GM12878 (cell line): ENCODE data around the gene SLC43A3. TPM values are rescaled to one million over a fixed set of nuclear protein-coding genes. Genes with fewer than 3 reads are reported as not detected.

Source experiments
- ATAC-seq: fragments of 200-7000 bp; cut with Tn5 transposase; 3 replicates; pipeline ENCODE4 v1.9.1; 2020; ENCODE audit warnings: mild to moderate bottlenecking, moderate library complexity
- BruUV-seq: library from RNA; stranded (reverse); fragments of 400-500 nt; replicated peaks from 2 replicates; lab custom pipeline; 2021; lab: Mats Ljungman, UMichigan
- CTCF ChIA-PET: fragments of 300-600 bp; sonication (Branson Sonifier 250); formaldehyde crosslinking; extraction: SDS; loops from one replicate; lab custom pipeline; 2021; ENCODE audit warnings: inconsistent platforms; lab: Yijun Ruan, JAX
- POLR2A ChIA-PET: fragments of 350-600 bp; formaldehyde crosslinking; extraction: SDS; loops from one replicate; lab custom pipeline; 2021; ENCODE audit warnings: inconsistent platforms; lab: Charles Lee
- RAD21 ChIA-PET: fragments of 300-600 bp; sonication (Branson Sonifier 250); formaldehyde crosslinking; loops from one replicate; lab custom pipeline; 2023; ENCODE audit warnings: antibody characterized with exemption; ENCODE audit not compliant: unreplicated experiment; lab: Charles Lee
- SMC1A ChIA-PET: fragments of 300-600 bp; sonication (Branson Sonifier 250); formaldehyde crosslinking; loops from one replicate; lab custom pipeline; 2023; ENCODE audit not compliant: unreplicated experiment, uncharacterized antibody; lab: Charles Lee
- DNase-seq: peaks from one replicate; pipeline ENCODE4 v3.0.0-alpha.2; 2011; ENCODE audit warnings: low read depth, low spot score
- FAIRE-seq: peaks from 3 replicates; lab custom pipeline; 2011; peaks lifted over from hg19 to GRCh38; lab: Jason Lieb, UNC
- H2AFZ ChIP-seq: 2 replicates; pipeline ENCODE4 v1.6.0; 2011; ENCODE audit warnings: low read depth, low read length, control low read depth; ENCODE audit not compliant: control insufficient read depth
- H3K27ac ChIP-seq: 2 replicates; pipeline ENCODE4 v1.5.1; 2011; ENCODE audit warnings: control low read depth; ENCODE audit not compliant: control insufficient read depth, insufficient read depth
- H3K27me3 ChIP-seq, 2 experiments: replicated peaks in 1 of 2; 2 replicates each; pipeline versions ENCODE4 v1.6.0 to v1.6.1; 2011; ENCODE audit warnings: low read length in 1 of 2; ENCODE audit not compliant: control insufficient read depth in 2 of 2, insufficient read depth in 2 of 2
- H3K36me3 ChIP-seq, 2 experiments: 2 replicates each; pipeline ENCODE4 v1.5.1; 2011; ENCODE audit warnings: low read length in 1 of 2; ENCODE audit not compliant: control insufficient read depth in 2 of 2, insufficient read depth in 2 of 2
- H3K4me1 ChIP-seq: 2 replicates; pipeline ENCODE4 v1.6.1; 2011; ENCODE audit warnings: mild to moderate bottlenecking, low read length, moderate library complexity, mixed read lengths; ENCODE audit not compliant: control insufficient read depth, insufficient read depth
- H3K4me2 ChIP-seq: 2 replicates; pipeline ENCODE4 v1.6.0; 2011; ENCODE audit warnings: control low read depth; ENCODE audit not compliant: control insufficient read depth, insufficient read depth
- H3K4me3 ChIP-seq: fragments of 200-600 bp; sonication (generic); 2 replicates; pipeline ENCODE4 v1.5.1; 2016
- H3K79me2 ChIP-seq: 2 replicates; pipeline ENCODE4 v1.6.0; 2011; ENCODE audit warnings: low read length; ENCODE audit not compliant: control insufficient read depth, insufficient read depth
- H3K9ac ChIP-seq: 2 replicates; pipeline ENCODE4 v1.8.0; 2011; ENCODE audit warnings: low read length, control low read depth, mixed read lengths; ENCODE audit not compliant: control insufficient read depth, insufficient read depth
- H3K9me3 ChIP-seq: replicated peaks from 3 replicates; pipeline ENCODE4 v1.5.1; 2011; ENCODE audit warnings: mild to moderate bottlenecking, low read length; ENCODE audit not compliant: control insufficient read depth, insufficient read depth
- H4K20me1 ChIP-seq: 2 replicates; pipeline ENCODE4 v1.6.0; 2011; ENCODE audit not compliant: control insufficient read depth, insufficient read depth
- ATF2 ChIP-seq: IDR thresholded peaks from 2 replicates; pipeline ENCODE4 v1.6.1; 2012; ENCODE audit warnings: low read length, inconsistent platforms
- CBFB ChIP-seq: IDR thresholded peaks from 2 replicates; pipeline ENCODE4 v1.6.1; 2016; ENCODE audit warnings: antibody characterized with exemption, low read depth
- CHD2 ChIP-seq: IDR thresholded peaks from 2 replicates; pipeline ENCODE4 v1.6.1; 2011; ENCODE audit warnings: low read depth, low read length, improper control_type of control experiment, borderline replicate concordance
- CTCF ChIP-seq, 3 experiments: IDR thresholded peaks in 2 of 3; conservative IDR thresholded peaks in 1 of 3; 2 replicates each; pipeline ENCODE4 v1.5.1; 2011; ENCODE audit warnings: low read depth in 3 of 3, low read length in 3 of 3, mild to moderate bottlenecking in 3 of 3, control low read depth in 2 of 3, moderate library complexity in 2 of 3, inconsistent platforms in 1 of 3, mixed read lengths in 1 of 3; ENCODE audit not compliant: control insufficient read depth in 2 of 3, insufficient read depth in 1 of 3; ENCODE audit errors: extremely low read depth in 1 of 3
- KAT2A ChIP-seq: conservative IDR thresholded peaks from 2 replicates; pipeline ENCODE4 v1.6.1; 2011; ENCODE audit warnings: low read depth, low read length; ENCODE audit not compliant: control insufficient read depth
- KLF5 ChIP-seq: fragments of 450-650 bp; IDR thresholded peaks from 2 replicates; pipeline ENCODE4 v1.6.1; 2014; ENCODE audit warnings: mild to moderate bottlenecking; ENCODE audit not compliant: partially characterized antibody
- LARP7 ChIP-seq: fragments of 450-650 bp; IDR thresholded peaks from 2 replicates; pipeline ENCODE4 v1.6.1; 2017; ENCODE audit warnings: mild to moderate bottlenecking
- MTA2 ChIP-seq: fragments of 450-650 bp; IDR thresholded peaks from 2 replicates; pipeline ENCODE4 v1.6.1; 2016; ENCODE audit warnings: low read depth, mild to moderate bottlenecking, moderate library complexity
- NBN ChIP-seq: fragments of 450-650 bp; IDR thresholded peaks from 2 replicates; pipeline ENCODE4 v1.6.1; 2016
- NRF1 ChIP-seq: conservative IDR thresholded peaks from 2 replicates; pipeline ENCODE4 v1.6.1; 2011; ENCODE audit warnings: mild to moderate bottlenecking, low read depth, low read length, improper control_type of control experiment
- PRDM15 ChIP-seq: fragments of 450-650 bp; formaldehyde crosslinking; IDR thresholded peaks from 2 replicates; pipeline ENCODE4 v1.4.0; 2020; ENCODE audit warnings: mild to moderate bottlenecking, moderate library complexity
- RBBP5 ChIP-seq: fragments of 200-600 bp; sonication (generic); conservative IDR thresholded peaks from 2 replicates; pipeline ENCODE4 v1.6.1; 2016
- SMAD1 ChIP-seq: fragments of 450-650 bp; IDR thresholded peaks from 2 replicates; pipeline ENCODE4 v1.6.1; 2018; ENCODE audit warnings: mild to moderate bottlenecking, low read depth; ENCODE audit not compliant: partially characterized antibody
- TCF3 ChIP-seq: IDR thresholded peaks from 2 replicates; pipeline ENCODE4 v1.6.1; 2012; ENCODE audit warnings: low read depth, mild to moderate bottlenecking, low read length, borderline replicate concordance; ENCODE audit not compliant: insufficient read depth
- TCF7 ChIP-seq: IDR thresholded peaks from 2 replicates; pipeline ENCODE4 v1.6.1; 2014; ENCODE audit warnings: antibody characterized with exemption, borderline replicate concordance
- YY1 ChIP-seq: IDR thresholded peaks from 2 replicates; pipeline ENCODE4 v1.6.1; 2011; ENCODE audit warnings: low read depth, mild to moderate bottlenecking, low read length
- ZBED1 ChIP-seq: IDR thresholded peaks from 2 replicates; pipeline ENCODE4 v1.6.1; 2016; ENCODE audit warnings: borderline replicate concordance
- ZNF24 ChIP-seq: fragments of 450-650 bp; IDR thresholded peaks from 2 replicates; pipeline ENCODE4 v1.6.1; 2017; ENCODE audit warnings: antibody characterized with exemption, mild to moderate bottlenecking
- WGBS: methylation state at CpG from one replicate; pipeline ENCODE4 v1.1.6; 2016; ENCODE audit warnings: low lambda C conversion rate; ENCODE audit not compliant: insufficient replicate concordance, insufficient coverage; ENCODE audit errors: missing lambda C conversion rate; 5-methylcytosine and 5-hydroxymethylcytosine counted together
- in situ Hi-C: fragments of 300-500 bp; cut with MboI; formaldehyde crosslinking; loops from 9 replicates; pipeline ENCODE4 v1.14.3; 2018; ENCODE audit warnings: mixed read lengths
- intact Hi-C: fragments of 100-400 bp; cut with micrococcal nuclease; formaldehyde crosslinking; loops from one replicate; pipeline ENCODE4 v1.14.2; 2022; ENCODE audit not compliant: unreplicated experiment
- polyA plus RNA-seq, 11 experiments: library from polyadenylated mRNA; depleted of rRNA in 4 of 11; unstranded in 6 of 11; stranded (reverse) in 5 of 11; fragments of >200 nt; fragmentation: Nextera tagmentation in 4 of 11; fragmentation: Illumina TruSeq in 1 of 11; extraction: Ambion mirVana in 4 of 11; extraction: Trizol in 1 of 11; gene quantifications; 1 replicate in 1 of 11; 2 replicates in 10 of 11; pipeline versions ENCODE4 v1.2.1 to v1.2.3, GENCODE V29; 2011 to 2016; ENCODE audit warnings: inconsistent platforms in 2 of 11, missing spikeins in 2 of 11, low read depth in 1 of 11
- total RNA-seq, 4 experiments: library from RNA; depleted of rRNA in 3 of 4; stranded (reverse); fragments of >200 nt in 3 of 4; fragmentation: Illumina TruSeq in 1 of 4; extraction: Trizol in 1 of 4; gene quantifications; 2 replicates each; pipeline versions ENCODE4 v1.2.1 to v1.2.3, GENCODE V29; 2013 to 2021
- TF ChIP-seq, protein P1 (sequence below): fragments of 450-650 bp; IDR thresholded peaks from 2 replicates; pipeline ENCODE4 v1.6.1; 2014; ENCODE audit warnings: mild to moderate bottlenecking

SLC43A3 gene
- total and polyA plus RNA-seq, 10 of the 15 experiments (the other 5 are each of a cell fraction or from before 2014, with no cell fraction given) = 37.5 to 237 (median 132) TPM

DNA sequence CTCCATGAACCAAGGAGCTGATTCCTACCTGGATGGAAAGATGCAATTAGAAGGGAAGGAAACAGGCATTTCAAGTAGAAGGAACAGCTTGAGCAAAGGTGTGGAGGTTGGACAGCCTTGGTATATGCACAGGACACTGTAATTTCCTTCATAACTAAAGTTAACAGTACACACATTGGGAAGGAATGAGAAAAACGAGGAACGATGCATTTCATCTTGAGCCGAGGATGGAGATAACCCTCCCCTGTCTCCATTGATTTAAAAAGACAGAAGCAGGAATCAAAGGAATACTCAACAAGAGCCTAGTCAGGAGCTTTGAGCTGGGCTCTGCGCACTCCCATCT lies 34.2 kb downstream of the SLC43A3 start:
- no peak overlapping the region for H3K4me3 ChIP-seq
- H3K27ac ChIP-seq = no peak overlapping the region
- FAIRE-seq = no peak
- no peaks in the 10 kb centered on the region for H3K27me3 ChIP-seq
- no TSS peak for BruUV-seq
- SMC1A ChIA-PET = interaction anchor here (1.3 to 1.6 kb wide), 2 partner anchors 23 to 26 kb away, joined by 3 to 4 read pairs; no protein-coding TSS in a partner anchor
- ATAC-seq = no peak
- no peaks in the 10 kb centered on the region for H3K79me2 ChIP-seq
- POLR2A ChIA-PET = no interaction called here
- RAD21 ChIA-PET = no interaction called here
- 47% methylated on average over 4 of the region's 4 CpGs for WGBS
- in situ Hi-C loops = no loop called here
- no peaks in the 10 kb centered on the region for H3K36me3 ChIP-seq
- CTCF ChIA-PET = interaction anchor here (1.1 kb wide), 1 partner anchor 134 kb away, joined by 3 read pairs; no protein-coding TSS in a partner anchor
- no peaks in the 10 kb centered on the region for H4K20me1 ChIP-seq
- intact Hi-C loops = no loop called here
- no peak for DNase-seq
- no peaks in the 10 kb centered on the region for H3K4me1 ChIP-seq
- no peaks in the 10 kb centered on the region for H3K9me3 ChIP-seq
- H3K4me2 ChIP-seq = no peak overlapping the region
- TF ChIP-seq TCF7 (no peak), ATF2 (no peak), ZBED1 (no peak), MTA2 (no peak), RBBP5 (no peak), ZNF24 (no peak), NRF1 (no peak), CHD2 (no peak), PRDM15 (CRISPR knock-in tag) (no peak), SMAD1 (no peak), CBFB (no peak), TCF3 (no peak), NBN (no peak), YY1 (no peak), LARP7 (no peak), CTCF (IDR thresholded peaks at IDR 0.05 in 2 of 3, conservative IDR thresholded peaks at IDR 0.05 in 1 of 3; ENCODE audit: control insufficient read depth in 2 of 3, extremely low read depth in 1 of 3, insufficient read depth in 1 of 3, low read depth in 3 of 3, low read length in 3 of 3) (no peak), KLF5 (no peak), KAT2A (no peak)
- TF ChIP-seq, protein P1, sequence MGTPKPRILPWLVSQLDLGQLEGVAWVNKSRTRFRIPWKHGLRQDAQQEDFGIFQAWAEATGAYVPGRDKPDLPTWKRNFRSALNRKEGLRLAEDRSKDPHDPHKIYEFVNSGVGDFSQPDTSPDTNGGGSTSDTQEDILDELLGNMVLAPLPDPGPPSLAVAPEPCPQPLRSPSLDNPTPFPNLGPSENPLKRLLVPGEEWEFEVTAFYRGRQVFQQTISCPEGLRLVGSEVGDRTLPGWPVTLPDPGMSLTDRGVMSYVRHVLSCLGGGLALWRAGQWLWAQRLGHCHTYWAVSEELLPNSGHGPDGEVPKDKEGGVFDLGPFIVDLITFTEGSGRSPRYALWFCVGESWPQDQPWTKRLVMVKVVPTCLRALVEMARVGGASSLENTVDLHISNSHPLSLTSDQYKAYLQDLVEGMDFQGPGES = no peak
- TF ChIP-seq, all 136 proteins: peak for 0
- no peak overlapping the region for H3K9ac ChIP-seq
- H2AFZ ChIP-seq = no peak overlapping the region
